HEK293T (cell line): ENCODE measurements around the gene SUCNR1.
A peak's percentile ranks its signal among the peaks of the same experiment; 100 is the strongest.

Experiments used
- CTCF ChIA-PET: fragments of 350-600 bp; formaldehyde crosslinking; extraction: SDS; loops from one replicate; lab custom pipeline; 2021; ENCODE audit warnings: antibody characterized with exemption, inconsistent platforms; lab: Yijun Ruan, JAX
- POLR2A ChIA-PET: fragments of 350-600 bp; formaldehyde crosslinking; extraction: SDS; loops from one replicate; lab custom pipeline; 2020; ENCODE audit warnings: antibody characterized with exemption, inconsistent platforms; lab: Yijun Ruan, JAX
- DNase-seq: peaks from one replicate; pipeline ENCODE4 v3.0.0; 2012; ENCODE audit warnings: mixed read lengths; ENCODE audit errors: extremely low spot score
- ARNT ChIP-seq: fragments of 450-650 bp; IDR thresholded peaks from 2 replicates; pipeline ENCODE4 v1.6.1; 2017; ENCODE audit warnings: mild to moderate bottlenecking
- BHLHE40 ChIP-seq: fragments of 450-650 bp; IDR thresholded peaks from 2 replicates; pipeline ENCODE4 v1.6.1; 2016; ENCODE audit warnings: mild to moderate bottlenecking, moderate library complexity, borderline replicate concordance
- CTBP1 ChIP-seq: fragments of 450-650 bp; IDR thresholded peaks from 2 replicates; pipeline ENCODE4 v1.6.1; 2016; ENCODE audit warnings: borderline replicate concordance
- ELF4 ChIP-seq: fragments of 450-650 bp; IDR thresholded peaks from 2 replicates; pipeline ENCODE4 v1.6.1; 2017; ENCODE audit warnings: antibody characterized with exemption
- FOXA1 ChIP-seq: fragments of 450-650 bp; IDR thresholded peaks from 2 replicates; pipeline ENCODE4 v1.6.1; 2016; ENCODE audit warnings: mild to moderate bottlenecking
- FOXK2 ChIP-seq: fragments of 450-650 bp; IDR thresholded peaks from 2 replicates; pipeline ENCODE4 v1.6.1; 2016; ENCODE audit warnings: mild to moderate bottlenecking
- FOXM1 ChIP-seq: fragments of 450-650 bp; IDR thresholded peaks from 2 replicates; pipeline ENCODE4 v1.6.1; 2017; ENCODE audit warnings: mild to moderate bottlenecking, borderline replicate concordance
- HDGF ChIP-seq: fragments of 450-650 bp; IDR thresholded peaks from 2 replicates; pipeline ENCODE4 v1.6.1; 2017; ENCODE audit warnings: antibody characterized with exemption, borderline replicate concordance
- L3MBTL2 ChIP-seq: fragments of 450-650 bp; conservative IDR thresholded peaks from 2 replicates; pipeline ENCODE4 v1.6.1; 2016; ENCODE audit warnings: mild to moderate bottlenecking
- LEF1 ChIP-seq: fragments of 450-650 bp; IDR thresholded peaks from 2 replicates; pipeline ENCODE4 v1.6.1; 2017; ENCODE audit warnings: mild to moderate bottlenecking, borderline replicate concordance
- NFRKB ChIP-seq: fragments of 450-650 bp; IDR thresholded peaks from 2 replicates; pipeline ENCODE4 v1.6.1; 2016; ENCODE audit warnings: mild to moderate bottlenecking, moderate library complexity
- PKNOX1 ChIP-seq: fragments of 450-650 bp; IDR thresholded peaks from 2 replicates; pipeline ENCODE4 v1.6.1; 2016
- SP1 ChIP-seq: fragments of 450-650 bp; IDR thresholded peaks from 2 replicates; pipeline ENCODE4 v1.6.1; 2017
- SUZ12 ChIP-seq: fragments of 450-650 bp; IDR thresholded peaks from 2 replicates; pipeline ENCODE4 v1.6.1; 2016; ENCODE audit warnings: mild to moderate bottlenecking
- TARDBP ChIP-seq: fragments of 450-650 bp; IDR thresholded peaks from 2 replicates; pipeline ENCODE4 v1.6.1; 2016
- ZNF384 ChIP-seq: fragments of 450-650 bp; IDR thresholded peaks from 2 replicates; pipeline ENCODE4 v1.6.1; 2016

The SUCNR1 gene

GRCh38 chr3:151873398-151873797, at the start of gene SUCNR1:
Gene SUCNR1, plus strand, starts transcription at chr3:151873643. Its CDS starts 6,250 bp downstream, at chr3:151879893.
- TF ChIP-seq ZNF384 = no peak
- no peak for TF ChIP-seq L3MBTL2
- TF ChIP-seq PKNOX1 = no peak
- no peak for TF ChIP-seq FOXA1
- no peak for TF ChIP-seq FOXM1
- TF ChIP-seq TARDBP = no peak
- TF ChIP-seq NFRKB = no peak
- no peak for TF ChIP-seq BHLHE40
- TF ChIP-seq HDGF = no peak
- no peak for TF ChIP-seq ELF4
- TF ChIP-seq LEF1 = no peak
- TF ChIP-seq SP1 = no peak
- ChIA-PET CTCF (no interaction called here), POLR2A (no interaction called here)
- DNase-seq = no peak

GRCh38 chr3:151827816-151828215, 45.6 kb upstream of the SUCNR1 start:
- POLR2A ChIA-PET = no interaction called here
- DNase-seq = no peak
- CTCF ChIA-PET = no interaction called here

GRCh38 chr3:151835751-151836525, 37.5 kb upstream of the SUCNR1 start:
- CTCF ChIA-PET = no interaction called here
- no peak for DNase-seq

More at GRCh38 chr3:151827816-151828215, 45.6 kb upstream of the SUCNR1 start:
- no peak for TF ChIP-seq ZNF384
- no peak for TF ChIP-seq CTBP1
- TF ChIP-seq SUZ12 = no peak
- no peak for TF ChIP-seq SP1

GRCh38 chr3:151837057-151837456, 36.4 kb upstream of the SUCNR1 start:
- TF ChIP-seq L3MBTL2 (no peak), NFRKB (no peak), CTBP1 (no peak), FOXM1 (no peak), FOXA1 (no peak), ZNF384 (no peak), FOXK2 (no peak), TARDBP (no peak), HDGF (no peak), SUZ12 (no peak), SP1 (no peak)
- DNase-seq = peak; percentile 10
- ChIA-PET POLR2A (no interaction called here), CTCF (interaction anchor here (0.6 to 1.1 kb wide), 2 partner anchors 49 to 398 kb away, joined by 3 to 4 read pairs; no protein-coding TSS in a partner anchor)

More at GRCh38 chr3:151835751-151836525, 37.5 kb upstream of the SUCNR1 start:
- TF ChIP-seq PKNOX1 (no peak), LEF1 (no peak), FOXK2 (no peak), TARDBP (no peak), FOXA1 (no peak), ZNF384 (no peak), SUZ12 (no peak), L3MBTL2 (no peak), HDGF (no peak)
- POLR2A ChIA-PET = no interaction called here

- DNase-seq = peak; percentile 57
- ChIA-PET POLR2A (no interaction called here), CTCF (interaction anchor here (0.6 to 1.9 kb wide), 4 partner anchors 45 to 401 kb away, joined by 3 to 17 read pairs (median 5); no protein-coding TSS in a partner anchor)
- TF ChIP-seq ZNF384 = no peak
- TF ChIP-seq NFRKB = no peak
- no peak for TF ChIP-seq SUZ12
- no peak for TF ChIP-seq ELF4
- TF ChIP-seq FOXA1 = no peak
- no peak for TF ChIP-seq SP1
Measured at GRCh38 chr3:151838574-151839312, 34.7 kb upstream of the SUCNR1 start.

- DNase-seq = no peak
- POLR2A ChIA-PET = no interaction called here
- CTCF ChIA-PET = interaction anchor here (0.6 to 1.9 kb wide), 4 partner anchors 46 to 402 kb away, joined by 3 to 17 read pairs (median 5); no protein-coding TSS in a partner anchor
- no peak for TF ChIP-seq BHLHE40
Measured at GRCh38 chr3:151839313-151839631, 34.2 kb upstream of the SUCNR1 start.

GRCh38 chr3:151841801-151842200, 31.6 kb upstream of the SUCNR1 start:
- TF ChIP-seq ARNT = no peak
- TF ChIP-seq BHLHE40 = no peak
- no peak for TF ChIP-seq SUZ12
- TF ChIP-seq TARDBP = no peak
- no peak for TF ChIP-seq FOXM1
- no peak for TF ChIP-seq ELF4
- TF ChIP-seq CTBP1 = no peak
- no peak for TF ChIP-seq FOXA1
- no peak for TF ChIP-seq HDGF
- no peak for TF ChIP-seq ZNF384
- no peak for TF ChIP-seq PKNOX1
- TF ChIP-seq FOXK2 = no peak
- TF ChIP-seq L3MBTL2 = no peak
- no peak for TF ChIP-seq NFRKB
- no peak for TF ChIP-seq SP1
- DNase-seq = no peak
- CTCF ChIA-PET = no interaction called here
- POLR2A ChIA-PET = no interaction called here
